NOMO-1 (cell line): Measurements from ENCODE around the gene PTPRN2.

ENCODE experiments used
- DNase-seq, 2 experiments: peaks; one replicate each; lab custom pipeline; 2025; ENCODE audit not compliant: unreplicated experiment in 2 of 2; lab: John Stamatoyannopoulos, UW

The PTPRN2 gene

GRCh38 chr7:157827045-157827862 lies 760.4 kb downstream of the PTPRN2 start:
- no peak for DNase-seq

- DNase-seq: no peak
These were observed 761.1 kb downstream of the PTPRN2 start for GRCh38 chr7:157826566-157826965.

- DNase-seq: no peak
These were observed 762.3 kb downstream of the PTPRN2 start for GRCh38 chr7:157825325-157825724.

GRCh38 chr7:157824819-157825121 lies 762.9 kb downstream of the PTPRN2 start:
- DNase-seq: no peak

- DNase-seq: no peak
These were observed 763.4 kb downstream of the PTPRN2 start for GRCh38 chr7:157824011-157824818.

GRCh38 chr7:157822688-157823031 lies 765.0 kb downstream of the PTPRN2 start:
- DNase-seq: no peak

GRCh38 chr7:157821959-157822687 lies 765.5 kb downstream of the PTPRN2 start:
- no peak for DNase-seq

- DNase-seq: no peak
These were observed 766.8 kb downstream of the PTPRN2 start for GRCh38 chr7:157820796-157821195.

- no peak for DNase-seq
These were observed 768.2 kb downstream of the PTPRN2 start for GRCh38 chr7:157819455-157819807.

- DNase-seq: no peak
These were observed 768.7 kb downstream of the PTPRN2 start for GRCh38 chr7:157818701-157819454.

- no peak for DNase-seq
These were observed 769.5 kb downstream of the PTPRN2 start for GRCh38 chr7:157817944-157818700.

GRCh38 chr7:157817433-157817832 lies 770.2 kb downstream of the PTPRN2 start:
- DNase-seq: no peak

GRCh38 chr7:157816526-157817250 lies 770.9 kb downstream of the PTPRN2 start:
- DNase-seq: no peak

- no peak for DNase-seq
These were observed 771.5 kb downstream of the PTPRN2 start for GRCh38 chr7:157816086-157816485.

- no peak for DNase-seq
These were observed 772.0 kb downstream of the PTPRN2 start for GRCh38 chr7:157815706-157816022.

- DNase-seq: no peak
These were observed 772.5 kb downstream of the PTPRN2 start for GRCh38 chr7:157814931-157815705.

GRCh38 chr7:157813741-157814661 lies 773.6 kb downstream of the PTPRN2 start:
- DNase-seq: no peak

- no peak for DNase-seq
These were observed 774.6 kb downstream of the PTPRN2 start for GRCh38 chr7:157813053-157813452.
